Neural progenitor cell (in vitro differentiated cells): ENCODE results near the gene ADA. TPM values are rescaled to one million over a fixed set of nuclear protein-coding genes. Genes with fewer than 3 reads are reported as not detected.
A peak's percentile ranks its signal among the peaks of the same experiment; 100 is the strongest.

ENCODE experiments used
- DNase-seq: peaks from one replicate; pipeline ENCODE4 v3.0.0-alpha.2; 2016; ENCODE audit warnings: low spot score
- H2AFZ ChIP-seq: fragments of 200-600 bp; sonication (generic); replicated peaks from 2 replicates; pipeline ENCODE4 v1.6.1; 2016; ENCODE audit warnings: antibody characterized with exemption
- H3F3A ChIP-seq: fragments of 200-600 bp; sonication (generic); 2 replicates; pipeline ENCODE4 v1.6.1; 2016; ENCODE audit warnings: antibody characterized with exemption, low read depth
- H3K27ac ChIP-seq: fragments of 200-600 bp; sonication (generic); 2 replicates; pipeline ENCODE4 v1.5.1; 2016; ENCODE audit warnings: mild to moderate bottlenecking
- H3K27me3 ChIP-seq: fragments of 200-600 bp; sonication (generic); 2 replicates; pipeline ENCODE4 v1.6.1; 2016; ENCODE audit warnings: mild to moderate bottlenecking, moderate library complexity
- H3K36me3 ChIP-seq: fragments of 200-600 bp; sonication (generic); 2 replicates; pipeline ENCODE4 v1.5.1; 2016
- H3K4me1 ChIP-seq: fragments of 200-600 bp; sonication (generic); 2 replicates; pipeline ENCODE4 v1.6.1; 2016; ENCODE audit warnings: mixed run types
- H3K4me2 ChIP-seq: fragments of 200-600 bp; sonication (generic); 2 replicates; pipeline ENCODE4 v1.6.1; 2016
- H3K4me3 ChIP-seq: fragments of 200-600 bp; sonication (generic); 2 replicates; pipeline ENCODE4 v1.5.1; 2016
- H3K79me2 ChIP-seq: fragments of 200-600 bp; sonication (generic); 2 replicates; pipeline ENCODE4 v1.6.1; 2016; ENCODE audit warnings: low read depth
- H3K9ac ChIP-seq: fragments of 200-600 bp; sonication (generic); 2 replicates; pipeline ENCODE4 v1.6.1; 2016
- H3K9me3 ChIP-seq: fragments of 200-600 bp; sonication (generic); 2 replicates; pipeline ENCODE4 v1.5.1; 2016; ENCODE audit warnings: low read depth
- H4K20me1 ChIP-seq: fragments of 200-600 bp; sonication (generic); 2 replicates; pipeline ENCODE4 v1.6.1; 2016; ENCODE audit warnings: low read depth
- H3K27ac Mint-ChIP-seq: 3 replicates; pipeline ENCODE4 v1.8.0; 2021; ENCODE audit warnings: mixed read lengths
- H3K27me3 Mint-ChIP-seq: 2 replicates; pipeline ENCODE4 v1.8.0; 2022; ENCODE audit warnings: low read depth, mild to moderate bottlenecking, inconsistent platforms, moderate library complexity, mixed read lengths; ENCODE audit not compliant: insufficient read depth
- H3K36me3 Mint-ChIP-seq: 3 replicates; pipeline ENCODE4 v1.8.0; 2021; ENCODE audit warnings: mixed read lengths
- H3K4me1 Mint-ChIP-seq: 3 replicates; pipeline ENCODE4 v1.8.0; 2021; ENCODE audit warnings: mixed read lengths
- H3K4me3 Mint-ChIP-seq: 3 replicates; pipeline ENCODE4 v1.8.0; 2021; ENCODE audit warnings: mild to moderate bottlenecking, moderate library complexity, mixed read lengths
- H3K9me3 Mint-ChIP-seq: 3 replicates; pipeline ENCODE4 v1.8.0; 2020; ENCODE audit warnings: mixed read lengths
- EZH2 ChIP-seq: fragments of 200-600 bp; sonication (generic); IDR thresholded peaks from 2 replicates; pipeline ENCODE4 v1.6.1; 2017; ENCODE audit warnings: antibody characterized with exemption, mild to moderate bottlenecking, moderate library complexity
- EZH2phosphoT487 ChIP-seq: fragments of 200-600 bp; sonication (generic); IDR thresholded peaks from 2 replicates; pipeline ENCODE4 v1.6.1; 2017; ENCODE audit warnings: antibody characterized with exemption
- total RNA-seq: library from RNA; depleted of rRNA; stranded (reverse); fragments of >200 nt; gene quantifications from 2 replicates; pipeline ENCODE4 v1.2.3, GENCODE V29; 2015; ENCODE audit warnings: low replicate concordance
- TF ChIP-seq, protein P1 (sequence below): fragments of 200-600 bp; sonication (generic); IDR thresholded peaks from 2 replicates; pipeline ENCODE4 v1.5.1; 2017; ENCODE audit warnings: antibody characterized with exemption, mild to moderate bottlenecking

Gene ADA
- total RNA-seq, 1 donor from 2014 or later: 29.7 TPM

DNA sequence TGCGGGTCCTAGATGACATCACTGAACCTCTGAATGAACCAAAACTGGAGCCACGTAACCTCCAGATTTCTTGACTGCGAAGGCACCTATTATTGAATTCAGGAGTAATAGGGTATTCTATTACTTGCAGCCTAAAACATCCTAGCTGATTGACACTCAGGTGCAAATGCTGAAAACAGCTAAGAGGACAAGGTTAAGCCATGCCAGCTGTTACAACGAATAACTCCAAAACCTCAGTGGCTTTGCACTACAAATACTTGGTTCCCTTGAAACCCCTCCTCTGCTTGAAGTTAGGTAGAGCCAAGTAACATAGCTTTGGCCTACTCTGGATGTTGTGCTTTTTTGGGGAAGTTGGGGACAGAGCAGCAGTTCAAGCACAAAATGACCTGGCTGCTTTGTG is 42.7 kb upstream of the ADA start:
- no peak for DNase-seq
- no peak for TF ChIP-seq EZH2phosphoT487
- TF ChIP-seq, protein P1, sequence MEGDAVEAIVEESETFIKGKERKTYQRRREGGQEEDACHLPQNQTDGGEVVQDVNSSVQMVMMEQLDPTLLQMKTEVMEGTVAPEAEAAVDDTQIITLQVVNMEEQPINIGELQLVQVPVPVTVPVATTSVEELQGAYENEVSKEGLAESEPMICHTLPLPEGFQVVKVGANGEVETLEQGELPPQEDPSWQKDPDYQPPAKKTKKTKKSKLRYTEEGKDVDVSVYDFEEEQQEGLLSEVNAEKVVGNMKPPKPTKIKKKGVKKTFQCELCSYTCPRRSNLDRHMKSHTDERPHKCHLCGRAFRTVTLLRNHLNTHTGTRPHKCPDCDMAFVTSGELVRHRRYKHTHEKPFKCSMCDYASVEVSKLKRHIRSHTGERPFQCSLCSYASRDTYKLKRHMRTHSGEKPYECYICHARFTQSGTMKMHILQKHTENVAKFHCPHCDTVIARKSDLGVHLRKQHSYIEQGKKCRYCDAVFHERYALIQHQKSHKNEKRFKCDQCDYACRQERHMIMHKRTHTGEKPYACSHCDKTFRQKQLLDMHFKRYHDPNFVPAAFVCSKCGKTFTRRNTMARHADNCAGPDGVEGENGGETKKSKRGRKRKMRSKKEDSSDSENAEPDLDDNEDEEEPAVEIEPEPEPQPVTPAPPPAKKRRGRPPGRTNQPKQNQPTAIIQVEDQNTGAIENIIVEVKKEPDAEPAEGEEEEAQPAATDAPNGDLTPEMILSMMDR: no peak
- TF ChIP-seq EZH2: no peak
- Histone ChIP-seq H3K79me2 (no peaks in the 10 kb centered on the region), H3K27me3 (no peaks in the 10 kb centered on the region), H4K20me1 (no peaks in the 10 kb centered on the region), H3K27ac (no peak overlapping the region), H3K36me3 (no peaks in the 10 kb centered on the region), H3F3A (no peaks in the 10 kb centered on the region), H3K4me1 (no peaks in the 10 kb centered on the region), H2AFZ (no peak overlapping the region), H3K9me3 (no peaks in the 10 kb centered on the region), H3K4me2 (no peak overlapping the region), H3K4me3 (no peak overlapping the region), H3K9ac (no peak overlapping the region)
- peaks cover 3% of the 10 kb centered on the region for H3K9me3 Mint-ChIP-seq
- no peak overlapping the region for H3K27ac Mint-ChIP-seq
- H3K4me1 Mint-ChIP-seq: peaks cover 19% of the 10 kb centered on the region
- peaks cover 3% of the 10 kb centered on the region for H3K27me3 Mint-ChIP-seq
- no peaks in the 10 kb centered on the region for H3K36me3 Mint-ChIP-seq
- no peak overlapping the region for H3K4me3 Mint-ChIP-seq

DNA sequence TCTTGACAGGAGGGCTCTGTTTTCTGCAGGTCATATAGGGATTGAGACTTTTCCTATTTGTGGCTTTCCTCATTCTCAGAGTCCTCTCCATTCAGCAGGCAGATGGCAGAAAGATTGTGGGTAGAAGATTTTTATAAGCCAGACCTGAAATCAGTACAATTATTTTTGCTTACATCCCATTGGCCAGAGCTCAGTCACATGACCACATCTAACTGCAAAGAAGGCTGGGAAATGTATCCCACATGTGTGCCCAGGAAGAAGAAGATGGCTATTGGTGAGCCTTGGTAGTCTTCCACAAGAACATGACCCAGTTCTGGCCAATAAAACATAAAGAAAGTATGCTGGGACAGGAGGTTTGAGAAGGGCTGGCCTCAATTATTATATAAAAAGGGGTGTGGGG is 42.1 kb upstream of the ADA start:
- H2AFZ ChIP-seq: no peak overlapping the region
- no peak overlapping the region for H3K4me3 ChIP-seq
- H4K20me1 ChIP-seq: no peaks in the 10 kb centered on the region
- no peaks in the 10 kb centered on the region for H3K4me1 ChIP-seq
- H3K79me2 ChIP-seq: no peaks in the 10 kb centered on the region
- H3K27ac Mint-ChIP-seq: no peak overlapping the region
- no peaks in the 10 kb centered on the region for H3K27me3 ChIP-seq
- H3K36me3 Mint-ChIP-seq: no peaks in the 10 kb centered on the region
- H3F3A ChIP-seq: no peaks in the 10 kb centered on the region
- H3K9me3 ChIP-seq: no peaks in the 10 kb centered on the region
- no peak for TF ChIP-seq EZH2phosphoT487
- no peak for TF ChIP-seq EZH2
- H3K9me3 Mint-ChIP-seq: peaks cover 3% of the 10 kb centered on the region
- peaks cover 19% of the 10 kb centered on the region for H3K4me1 Mint-ChIP-seq
- no peaks in the 10 kb centered on the region for H3K36me3 ChIP-seq
- H3K27ac ChIP-seq: no peak overlapping the region
- H3K4me3 Mint-ChIP-seq: no peak overlapping the region
- peaks cover 3% of the 10 kb centered on the region for H3K27me3 Mint-ChIP-seq
- H3K9ac ChIP-seq: no peak overlapping the region
- no peak overlapping the region for H3K4me2 ChIP-seq
- no peak for DNase-seq

DNA sequence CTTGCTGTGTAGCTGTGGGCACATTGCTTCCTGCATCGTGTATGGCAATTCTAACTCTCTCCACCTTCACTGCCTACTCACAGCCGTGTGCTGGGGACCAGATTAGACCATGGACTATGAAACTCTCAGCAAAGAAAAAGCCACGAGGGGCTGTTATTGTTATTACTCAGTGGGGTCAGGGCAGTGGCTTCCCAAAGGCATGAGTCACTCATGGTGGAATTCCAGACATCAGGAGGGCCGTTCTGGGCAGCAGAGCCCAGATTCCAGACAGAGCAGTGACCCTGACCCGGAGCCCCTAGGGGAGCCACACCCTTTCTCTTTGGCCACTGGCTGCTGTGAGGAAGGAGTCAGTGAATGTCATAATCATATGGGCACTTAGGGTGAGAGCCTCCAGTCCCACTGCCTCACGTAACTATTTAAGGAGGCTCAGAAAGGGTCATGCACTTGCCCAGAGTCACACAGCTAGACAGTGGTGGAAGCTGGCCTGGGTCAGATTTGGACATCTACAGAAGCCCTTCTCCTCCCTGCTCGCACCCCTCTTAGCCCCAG is 41.5 kb upstream of the ADA start:
- H3K27ac Mint-ChIP-seq: peak overlapping the region; percentile 68

DNA sequence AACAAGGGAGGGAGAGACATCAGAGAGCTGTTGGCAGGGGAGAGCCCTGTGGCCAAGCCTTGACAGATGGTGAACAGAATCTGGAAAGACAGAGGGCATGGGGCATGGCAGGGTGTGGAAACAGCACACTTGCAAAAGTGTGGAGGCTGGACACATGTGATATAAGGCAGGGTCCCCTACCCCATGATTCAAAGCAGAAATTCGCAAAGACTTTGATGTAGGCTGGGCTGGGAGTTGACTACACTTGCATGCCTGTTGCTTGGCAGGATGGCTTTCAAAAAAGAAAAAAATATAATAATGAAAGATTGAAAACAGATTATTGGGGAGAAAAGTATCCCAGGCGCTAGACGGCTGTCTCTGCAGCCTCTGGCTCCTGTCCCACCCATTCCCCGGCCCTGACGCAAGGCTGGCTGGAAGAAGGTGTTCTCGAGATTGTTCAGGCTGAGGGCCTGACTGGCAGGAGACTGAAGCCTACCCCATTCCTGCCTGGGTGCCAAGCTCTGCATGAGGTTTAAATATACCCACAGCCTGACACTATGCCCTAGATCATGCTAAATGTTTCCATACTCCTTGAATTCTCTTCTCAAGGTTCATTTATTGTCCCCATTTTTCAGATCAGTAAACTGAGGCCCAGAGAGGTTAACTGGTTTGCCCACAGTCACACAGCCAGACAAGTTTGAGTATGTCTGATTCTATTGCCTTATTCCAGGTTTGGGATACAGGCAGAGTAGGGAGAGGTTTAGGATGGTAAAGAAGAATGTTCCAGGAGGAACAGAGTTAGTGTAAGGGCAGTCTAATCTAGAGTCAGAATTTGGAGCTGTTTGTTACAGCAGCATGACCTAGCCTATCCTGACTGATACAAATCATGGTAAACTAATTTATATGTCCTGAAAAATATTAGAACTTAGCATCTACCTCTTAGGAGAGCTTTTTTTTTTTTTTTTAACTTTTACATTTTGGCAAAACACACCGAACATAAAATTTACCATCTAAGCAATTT is 40.2 kb upstream of the ADA start:
- no peak for DNase-seq
- Mint-ChIP-seq H3K27me3 (peaks cover 5% of the 10 kb centered on the region), H3K9me3 (peaks cover 3% of the 10 kb centered on the region), H3K4me1 (peaks cover 19% of the 10 kb centered on the region), H3K36me3 (no peaks in the 10 kb centered on the region), H3K4me3 (peak overlapping the region; percentile 22), H3K27ac (peak overlapping the region; percentile 90)
- Histone ChIP-seq H2AFZ (no peak overlapping the region), H3K4me3 (no peak overlapping the region), H3F3A (no peaks in the 10 kb centered on the region), H3K27me3 (no peaks in the 10 kb centered on the region), H3K9ac (no peak overlapping the region), H3K27ac (no peak overlapping the region), H4K20me1 (no peaks in the 10 kb centered on the region), H3K4me2 (no peak overlapping the region), H3K9me3 (no peaks in the 10 kb centered on the region), H3K36me3 (no peaks in the 10 kb centered on the region), H3K79me2 (no peaks in the 10 kb centered on the region), H3K4me1 (no peaks in the 10 kb centered on the region)
- TF ChIP-seq EZH2 (no peak), EZH2phosphoT487 (no peak)
- TF ChIP-seq, protein P1: no peak

More for the DNA sequence above, 41.5 kb upstream of the ADA start:
- Histone ChIP-seq H3K79me2 (no peaks in the 10 kb centered on the region), H4K20me1 (no peaks in the 10 kb centered on the region), H3K9me3 (no peaks in the 10 kb centered on the region), H3K27me3 (no peaks in the 10 kb centered on the region), H3K4me2 (no peak overlapping the region), H2AFZ (no peak overlapping the region), H3K9ac (no peak overlapping the region), H3K4me1 (no peaks in the 10 kb centered on the region), H3K36me3 (no peaks in the 10 kb centered on the region), H3F3A (no peaks in the 10 kb centered on the region), H3K27ac (no peak overlapping the region), H3K4me3 (no peak overlapping the region)
- Mint-ChIP-seq H3K4me1 (peaks cover 19% of the 10 kb centered on the region), H3K9me3 (peaks cover 3% of the 10 kb centered on the region), H3K27me3 (peaks cover 5% of the 10 kb centered on the region), H3K4me3 (peak overlapping the region; percentile 68), H3K36me3 (no peaks in the 10 kb centered on the region)
- DNase-seq: no peak
- TF ChIP-seq EZH2phosphoT487: no peak
